A673 (cell line): ENCODE data around the gene DPP10. TPM values are rescaled to one million over a fixed set of nuclear protein-coding genes. Genes with fewer than 3 reads are reported as not detected.

Source experiments
- BruUV-seq: library from RNA; stranded (reverse); fragments of 400-500 nt; replicated peaks from 2 replicates; lab custom pipeline; 2021; lab: Mats Ljungman, UMichigan
- CTCF ChIA-PET: fragments of 300-600 bp; sonication (Branson Sonifier 250); formaldehyde crosslinking; loops from one replicate; lab custom pipeline; 2022; ENCODE audit warnings: antibody characterized with exemption; lab: Charles Lee
- POLR2A ChIA-PET: fragments of 300-600 bp; sonication (Branson Sonifier 250); formaldehyde crosslinking; loops from one replicate; lab custom pipeline; 2022; ENCODE audit warnings: antibody characterized with exemption; ENCODE audit not compliant: low non-redundant PET; lab: Charles Lee
- DNase-seq: peaks from one replicate; pipeline ENCODE4 v3.0.0-alpha.2; 2015; ENCODE audit warnings: low spot score
- H3K27ac ChIP-seq: fragments of 200-600 bp; sonication (generic); 2 replicates; pipeline ENCODE4 v1.5.1; 2016; ENCODE audit warnings: mixed run types, low read depth, mild to moderate bottlenecking, mixed read lengths, antibody characterized with exemption, low read length; ENCODE audit not compliant: poor library complexity, severe bottlenecking
- H3K27me3 ChIP-seq: fragments of 200-600 bp; sonication (generic); replicated peaks from 2 replicates; pipeline ENCODE4 v1.6.1; 2017; ENCODE audit warnings: mixed run types, low read depth, mild to moderate bottlenecking, mixed read lengths, antibody characterized with exemption, low read length; ENCODE audit not compliant: insufficient read depth, poor library complexity
- H3K36me3 ChIP-seq: fragments of 200-600 bp; sonication (generic); 2 replicates; pipeline ENCODE4 v1.6.1; 2016; ENCODE audit warnings: mixed run types, mild to moderate bottlenecking, mixed read lengths, antibody characterized with exemption, low read length; ENCODE audit not compliant: insufficient read depth, poor library complexity, severe bottlenecking
- H3K4me1 ChIP-seq: fragments of 200-600 bp; sonication (generic); 2 replicates; pipeline ENCODE4 v1.6.1; 2017; ENCODE audit warnings: mixed run types, mild to moderate bottlenecking, mixed read lengths, antibody characterized with exemption, low read length; ENCODE audit not compliant: insufficient read depth, poor library complexity, severe bottlenecking
- H3K4me3 ChIP-seq: fragments of 200-600 bp; sonication (generic); 2 replicates; pipeline ENCODE4 v1.5.1; 2016; ENCODE audit warnings: low read depth, mixed run types, mild to moderate bottlenecking, mixed read lengths, low read length; ENCODE audit not compliant: poor library complexity, severe bottlenecking
- H3K9me3 ChIP-seq: fragments of 200-600 bp; sonication (generic); 2 replicates; pipeline ENCODE4 v1.6.1; 2016; ENCODE audit warnings: mixed run types, low read depth, mild to moderate bottlenecking, mixed read lengths, antibody characterized with exemption, low read length; ENCODE audit not compliant: poor library complexity, severe bottlenecking
- EZH2 ChIP-seq: fragments of 200-600 bp; sonication (generic); IDR thresholded peaks from 2 replicates; pipeline ENCODE4 v1.6.1; 2017; ENCODE audit warnings: borderline replicate concordance, low read depth, mild to moderate bottlenecking, mixed read lengths, antibody characterized with exemption, low read length; ENCODE audit not compliant: poor library complexity, severe bottlenecking
- intact Hi-C: fragments of 100-400 bp; cut with micrococcal nuclease; formaldehyde crosslinking; loops from one replicate; pipeline ENCODE4 v1.10.0; 2022; ENCODE audit not compliant: unreplicated experiment
- total RNA-seq: library from RNA; stranded (reverse); gene quantifications from 2 replicates; pipeline ENCODE4 v1.2.3, GENCODE V29; 2021
- TF ChIP-seq, protein P1 (sequence below): fragments of 300-800, 200-600 bp; sonication (generic); conservative IDR thresholded peaks from 2 replicates; pipeline ENCODE4 v1.5.1; 2017; ENCODE audit warnings: low read depth, mild to moderate bottlenecking, antibody characterized with exemption, low read length, moderate library complexity, mixed read lengths

The DPP10 gene
- total RNA-seq, 1 experiment from 2014 or later: not detected

DNA sequence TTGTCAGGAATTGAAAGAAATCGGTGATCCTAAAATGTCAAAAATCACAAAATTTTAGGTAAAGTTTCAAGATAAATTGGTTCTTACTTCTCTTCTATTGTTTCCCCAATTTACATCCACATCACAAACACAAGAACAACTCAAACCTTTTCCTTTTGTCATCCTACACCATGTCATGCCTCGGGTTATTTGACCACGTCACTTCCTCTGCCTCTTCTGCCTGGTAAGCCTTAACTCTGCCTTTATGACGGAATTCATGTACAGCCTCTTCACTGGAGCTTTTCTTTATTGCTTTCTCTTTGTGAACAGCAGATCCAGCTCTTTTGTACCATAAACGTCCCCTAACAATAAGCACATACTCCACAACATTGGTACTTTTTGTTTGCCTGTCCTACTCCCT is 258.0 kb downstream of the DPP10 start:
- Histone ChIP-seq H3K27me3 (no peaks in the 10 kb centered on the region), H3K27ac (no peak overlapping the region), H3K9me3 (no peaks in the 10 kb centered on the region), H3K4me1 (no peaks in the 10 kb centered on the region), H3K4me3 (no peak overlapping the region), H3K36me3 (no peaks in the 10 kb centered on the region)
- DNase-seq: no peak
- POLR2A ChIA-PET: no interaction called here
- CTCF ChIA-PET: no interaction called here
- BruUV-seq: no TSS peak
- TF ChIP-seq EZH2: no peak
- TF ChIP-seq, protein P1, sequence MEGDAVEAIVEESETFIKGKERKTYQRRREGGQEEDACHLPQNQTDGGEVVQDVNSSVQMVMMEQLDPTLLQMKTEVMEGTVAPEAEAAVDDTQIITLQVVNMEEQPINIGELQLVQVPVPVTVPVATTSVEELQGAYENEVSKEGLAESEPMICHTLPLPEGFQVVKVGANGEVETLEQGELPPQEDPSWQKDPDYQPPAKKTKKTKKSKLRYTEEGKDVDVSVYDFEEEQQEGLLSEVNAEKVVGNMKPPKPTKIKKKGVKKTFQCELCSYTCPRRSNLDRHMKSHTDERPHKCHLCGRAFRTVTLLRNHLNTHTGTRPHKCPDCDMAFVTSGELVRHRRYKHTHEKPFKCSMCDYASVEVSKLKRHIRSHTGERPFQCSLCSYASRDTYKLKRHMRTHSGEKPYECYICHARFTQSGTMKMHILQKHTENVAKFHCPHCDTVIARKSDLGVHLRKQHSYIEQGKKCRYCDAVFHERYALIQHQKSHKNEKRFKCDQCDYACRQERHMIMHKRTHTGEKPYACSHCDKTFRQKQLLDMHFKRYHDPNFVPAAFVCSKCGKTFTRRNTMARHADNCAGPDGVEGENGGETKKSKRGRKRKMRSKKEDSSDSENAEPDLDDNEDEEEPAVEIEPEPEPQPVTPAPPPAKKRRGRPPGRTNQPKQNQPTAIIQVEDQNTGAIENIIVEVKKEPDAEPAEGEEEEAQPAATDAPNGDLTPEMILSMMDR: no peak
- intact Hi-C loops: no loop called here

DNA sequence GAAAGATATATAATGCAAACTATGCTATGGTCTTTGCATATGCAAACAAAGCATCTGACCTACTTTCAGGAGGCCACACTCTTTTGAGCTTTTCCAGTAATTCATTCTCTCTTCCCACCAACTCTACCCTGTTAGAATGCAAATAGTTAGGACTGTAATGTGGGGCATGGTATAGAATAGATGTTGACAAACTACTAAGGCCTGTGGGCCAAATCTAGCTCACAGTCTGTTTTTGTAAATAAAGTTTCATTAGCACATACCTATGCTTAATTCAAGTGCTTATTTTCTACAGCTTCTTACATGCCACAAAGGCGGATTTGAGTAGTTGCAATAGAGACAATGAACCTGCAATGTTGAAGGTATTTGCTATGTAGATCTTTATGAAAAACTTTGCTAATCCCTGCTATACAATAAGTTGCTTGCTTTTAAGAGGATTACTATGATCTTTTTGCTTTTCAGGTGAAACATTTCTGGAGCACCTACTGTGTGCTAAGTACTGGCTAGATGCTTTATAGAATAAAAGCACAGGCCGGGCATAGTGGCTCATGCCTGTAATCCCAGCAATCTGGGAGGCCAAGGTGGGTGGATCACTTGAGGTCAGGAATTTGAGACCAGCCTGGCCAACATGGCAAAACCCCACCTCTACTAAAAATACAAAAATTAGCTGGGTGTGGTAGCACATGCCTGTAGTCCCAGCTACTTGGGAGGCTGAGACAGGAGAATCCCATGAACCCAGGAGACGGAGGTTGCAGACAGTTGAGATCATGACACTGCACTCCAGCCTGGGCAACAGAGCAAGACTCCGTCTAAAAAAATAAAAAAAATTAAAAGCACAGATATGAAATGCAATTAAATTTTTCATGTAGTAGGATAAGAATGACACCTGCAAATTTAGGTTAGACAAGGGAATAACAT is 267.8 kb downstream of the DPP10 start:
- no TSS peak for BruUV-seq
- TF ChIP-seq, protein P1: no peak
- no peak for TF ChIP-seq EZH2
- Histone ChIP-seq H3K9me3 (no peaks in the 10 kb centered on the region), H3K4me1 (no peaks in the 10 kb centered on the region), H3K27ac (no peak overlapping the region), H3K36me3 (no peaks in the 10 kb centered on the region), H3K4me3 (no peak overlapping the region), H3K27me3 (no peaks in the 10 kb centered on the region)
- DNase-seq: no peak
- intact Hi-C loops: no loop called here
- ChIA-PET CTCF (no interaction called here), POLR2A (no interaction called here)

DNA sequence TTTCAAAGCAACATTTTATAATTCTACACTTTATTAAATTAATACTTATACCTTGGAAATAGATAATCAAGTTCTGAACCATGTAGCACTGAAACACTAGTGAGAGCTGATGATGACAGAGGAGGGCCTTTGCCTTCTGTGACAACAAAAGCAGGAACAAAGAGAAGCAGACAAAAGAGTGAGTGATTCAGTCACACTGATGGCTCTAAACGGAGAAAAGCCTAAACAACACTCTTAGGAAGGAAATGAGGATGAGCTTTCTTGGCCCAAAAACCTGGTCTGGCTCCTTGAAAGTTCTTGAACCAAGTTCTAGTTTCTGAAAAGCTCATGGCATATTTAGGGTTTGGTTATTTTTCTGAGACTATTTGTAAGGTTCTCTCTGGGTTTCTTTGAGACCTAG is 271.9 kb downstream of the DPP10 start:
- intact Hi-C loops: no loop called here
- Histone ChIP-seq H3K9me3 (no peaks in the 10 kb centered on the region), H3K4me1 (no peaks in the 10 kb centered on the region), H3K27me3 (no peaks in the 10 kb centered on the region), H3K4me3 (no peak overlapping the region), H3K27ac (no peak overlapping the region), H3K36me3 (no peaks in the 10 kb centered on the region)
- no peak for DNase-seq
- ChIA-PET POLR2A (no interaction called here), CTCF (no interaction called here)
- TF ChIP-seq EZH2: no peak
- TF ChIP-seq, protein P1: no peak
- no TSS peak for BruUV-seq
